Left ventricle myocardium inferior (tissue), 1 donor: ENCODE measurements around the gene PRRX2. TPM values are rescaled to one million over a fixed set of nuclear protein-coding genes. Genes with fewer than 3 reads are reported as not detected.

Source experiments
- DNase-seq: peaks from one replicate; pipeline ENCODE4 v3.0.0-alpha.2; 2020
- H3K27ac ChIP-seq: fragments of 200-600 bp; replicated peaks from 2 replicates; pipeline ENCODE4 v1.8.0; 2021
- H3K27me3 ChIP-seq: fragments of 200-600 bp; 2 replicates; pipeline ENCODE4 v1.8.0; 2021; ENCODE audit warnings: low read depth
- H3K36me3 ChIP-seq: fragments of 200-600 bp; 2 replicates; pipeline ENCODE4 v1.8.0; 2021
- H3K4me1 ChIP-seq: fragments of 200-600 bp; 2 replicates; pipeline ENCODE4 v1.8.0; 2021
- H3K4me3 ChIP-seq: fragments of 200-600 bp; 2 replicates; pipeline ENCODE4 v1.8.0; 2021; ENCODE audit warnings: mild to moderate bottlenecking, moderate library complexity
- H3K9me3 ChIP-seq: fragments of 200-600 bp; replicated peaks from 2 replicates; pipeline ENCODE4 v1.8.0; 2021
- CTCF ChIP-seq: fragments of 200-600 bp; IDR thresholded peaks from 2 replicates; pipeline ENCODE4 v1.8.0; 2021; ENCODE audit warnings: antibody characterized with exemption, mild to moderate bottlenecking, borderline replicate concordance
- intact Hi-C: fragments of 100-400 bp; cut with micrococcal nuclease; formaldehyde crosslinking; loops from one replicate; pipeline ENCODE4 v1.11.0; 2022
- total RNA-seq: library from RNA; stranded (reverse); fragmentation: NEBNext Ultra II Directional; extraction: Animal tissue kit (Norgen Biotek cat#: 25700); gene quantifications from one replicate; pipeline ENCODE4 v1.2.1, GENCODE V29; 2021
- donor health status: DM: no; HTN: yes; CAD: no; lungs with severe emphysema.

PRRX2 gene
- total RNA-seq, 1 donor from 2014 or later, result 0.85 TPM

GRCh38 chr9:129688285-129689043 lies 23.0 kb downstream of the PRRX2 start:
- no peak for DNase-seq
- intact Hi-C loops, result no loop called here
- H3K27me3 ChIP-seq, result peaks cover 11% of the 10 kb centered on the region
- H3K4me3 ChIP-seq, result no peak overlapping the region
- TF ChIP-seq CTCF, result no peak
- H3K4me1 ChIP-seq, result no peaks in the 10 kb centered on the region
- H3K9me3 ChIP-seq, result no peaks in the 10 kb centered on the region
- no peaks in the 10 kb centered on the region for H3K36me3 ChIP-seq
- no peak overlapping the region for H3K27ac ChIP-seq

- intact Hi-C loops, result no loop called here
- Histone ChIP-seq H3K4me1 (peaks cover 10% of the 10 kb centered on the region), H3K4me3 (no peak overlapping the region), H3K9me3 (no peaks in the 10 kb centered on the region), H3K36me3 (no peaks in the 10 kb centered on the region), H3K27ac (no peak overlapping the region), H3K27me3 (peaks cover 23% of the 10 kb centered on the region)
- no peak for DNase-seq
- no peak for TF ChIP-seq CTCF
These were observed 27.1 kb downstream of the PRRX2 start for GRCh38 chr9:129692534-129692933.

GRCh38 chr9:129693741-129694140 lies 28.3 kb downstream of the PRRX2 start:
- no peaks in the 10 kb centered on the region for H3K36me3 ChIP-seq

GRCh38 chr9:129694243-129694646 lies 28.8 kb downstream of the PRRX2 start:
- Histone ChIP-seq H3K36me3 (no peaks in the 10 kb centered on the region), H3K9me3 (no peaks in the 10 kb centered on the region), H3K27me3 (peaks cover 40% of the 10 kb centered on the region), H3K27ac (no peak overlapping the region), H3K4me3 (no peak overlapping the region), H3K4me1 (peaks cover 18% of the 10 kb centered on the region)
- TF ChIP-seq CTCF, result no peak
- DNase-seq, result no peak
- intact Hi-C loops, result no loop called here

More at GRCh38 chr9:129693741-129694140, 28.3 kb downstream of the PRRX2 start:
- Histone ChIP-seq H3K27me3 (peaks cover 35% of the 10 kb centered on the region), H3K9me3 (no peaks in the 10 kb centered on the region), H3K27ac (no peak overlapping the region), H3K4me3 (no peak overlapping the region), H3K4me1 (peaks cover 18% of the 10 kb centered on the region)
- TF ChIP-seq CTCF, result no peak
- no peak for DNase-seq
- intact Hi-C loops, result no loop called here

- Histone ChIP-seq H3K4me3 (no peak overlapping the region), H3K9me3 (no peaks in the 10 kb centered on the region), H3K4me1 (peaks cover 18% of the 10 kb centered on the region), H3K36me3 (no peaks in the 10 kb centered on the region), H3K27ac (no peak overlapping the region), H3K27me3 (peaks cover 56% of the 10 kb centered on the region)
- intact Hi-C loops, result no loop called here
- no peak for TF ChIP-seq CTCF
- no peak for DNase-seq
These were observed 30.4 kb downstream of the PRRX2 start for GRCh38 chr9:129695870-129696269.
